ENCODE data around the gene ZCCHC14. TPM values are rescaled to one million over a fixed set of nuclear protein-coding genes. Genes with fewer than 3 reads are reported as not detected.
A peak's percentile ranks its signal among the peaks of the same experiment; 100 is the strongest.

ZCCHC14 gene
- total RNA-seq (2022) (41.3 and 45.4 TPM in 2 replicates), Bru-seq, nascent RNA (percentile 80 among the genes with signal in this experiment), BruChase-seq, experiment 1, labeled RNA remaining after a 6-hour chase (percentile 86 among the genes with signal in this experiment), BruChase-seq, experiment 2, labeled RNA remaining after a 2-hour chase (percentile 83 among the genes with signal in this experiment)
- long read RNA-seq, partial matches to known transcripts = 7 of 11 reads
- long read RNA-seq, other reads (novel, unspliced or antisense) = 4 of 11 reads

DNA sequence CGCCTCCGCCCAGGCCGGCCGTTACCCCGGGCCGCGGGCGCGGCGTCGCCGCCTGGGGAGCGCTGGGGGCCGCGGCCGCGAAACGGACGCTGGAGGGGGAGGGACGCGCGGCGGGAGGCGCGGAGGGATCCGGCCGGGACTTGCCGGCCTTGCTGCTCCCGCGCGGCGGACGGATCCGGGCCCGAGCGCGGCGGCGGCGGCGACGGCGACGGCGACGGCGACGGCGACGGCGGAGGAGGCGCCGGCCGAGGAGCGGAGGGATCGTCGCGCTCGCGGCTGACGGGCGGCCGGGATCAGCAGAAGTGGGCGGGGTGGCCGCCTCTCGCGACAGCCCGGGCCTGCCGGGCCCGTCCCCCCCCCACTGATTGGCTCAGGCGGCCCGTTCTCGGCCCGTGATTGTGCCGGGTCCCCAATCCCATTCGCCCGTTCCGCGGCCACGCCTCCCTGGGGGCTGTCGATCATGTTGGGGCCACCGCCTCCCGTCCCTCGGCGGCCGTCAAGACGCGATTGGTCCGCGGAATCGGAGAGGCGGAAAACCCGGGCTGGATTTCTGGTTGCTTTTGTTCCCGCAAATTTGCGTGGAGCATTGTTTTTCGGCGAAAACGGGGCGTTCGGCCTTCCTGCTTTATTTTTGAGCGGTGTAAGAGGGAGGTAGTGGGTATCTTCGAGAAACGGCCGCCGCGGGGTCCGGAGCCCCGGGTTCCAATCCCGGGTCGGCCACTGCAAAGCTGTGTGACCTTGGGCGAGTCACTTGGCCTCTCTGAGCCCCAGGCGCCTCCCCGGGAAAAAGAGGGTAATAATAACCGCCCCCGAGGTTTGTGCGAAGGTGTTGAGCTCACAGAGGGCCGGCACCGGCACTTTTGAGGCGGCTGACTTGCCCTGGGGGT lies at the start of gene ZCCHC14:
Gene ZCCHC14, minus strand, starts transcription at position 304 of the 887 bp plus-strand sequence. CDS start 786 bp downstream, outside the sequence.
- peaks cover 52% of the 10 kb centered on the region for H3K36me3 Mint-ChIP-seq (ENCODE audit: insufficient read depth, unreplicated experiment)
- CTCF ChIA-PET = interaction anchor here (1.1 kb wide), 1 partner anchor 89 kb away, joined by 3 read pairs; no protein-coding TSS in a partner anchor
- peak within 1 kb of the TSS; percentile 96 for H3K4me3 Mint-ChIP-seq (ENCODE audit: low read depth, unreplicated experiment)
- peaks cover 34% of the 10 kb centered on the region for H3K4me1 Mint-ChIP-seq (ENCODE audit: low read depth, unreplicated experiment)
- peak; percentile 100 for DNase-seq
- H3K9me3 Mint-ChIP-seq (ENCODE audit: low read depth, unreplicated experiment) = no peaks in the 10 kb centered on the region
- intact Hi-C loops (cut with micrococcal nuclease; ENCODE audit: unreplicated experiment) = no loop called here
- BruUV-seq (replicated peaks) = no TSS peak
- H3K27ac Mint-ChIP-seq (ENCODE audit: unreplicated experiment) = peak within 1 kb of the TSS; percentile 89
- H3K27me3 Mint-ChIP-seq (ENCODE audit: unreplicated experiment) = no peaks in the 10 kb centered on the region
- TF ChIP-seq, protein P1, sequence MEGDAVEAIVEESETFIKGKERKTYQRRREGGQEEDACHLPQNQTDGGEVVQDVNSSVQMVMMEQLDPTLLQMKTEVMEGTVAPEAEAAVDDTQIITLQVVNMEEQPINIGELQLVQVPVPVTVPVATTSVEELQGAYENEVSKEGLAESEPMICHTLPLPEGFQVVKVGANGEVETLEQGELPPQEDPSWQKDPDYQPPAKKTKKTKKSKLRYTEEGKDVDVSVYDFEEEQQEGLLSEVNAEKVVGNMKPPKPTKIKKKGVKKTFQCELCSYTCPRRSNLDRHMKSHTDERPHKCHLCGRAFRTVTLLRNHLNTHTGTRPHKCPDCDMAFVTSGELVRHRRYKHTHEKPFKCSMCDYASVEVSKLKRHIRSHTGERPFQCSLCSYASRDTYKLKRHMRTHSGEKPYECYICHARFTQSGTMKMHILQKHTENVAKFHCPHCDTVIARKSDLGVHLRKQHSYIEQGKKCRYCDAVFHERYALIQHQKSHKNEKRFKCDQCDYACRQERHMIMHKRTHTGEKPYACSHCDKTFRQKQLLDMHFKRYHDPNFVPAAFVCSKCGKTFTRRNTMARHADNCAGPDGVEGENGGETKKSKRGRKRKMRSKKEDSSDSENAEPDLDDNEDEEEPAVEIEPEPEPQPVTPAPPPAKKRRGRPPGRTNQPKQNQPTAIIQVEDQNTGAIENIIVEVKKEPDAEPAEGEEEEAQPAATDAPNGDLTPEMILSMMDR (IDR thresholded peaks at IDR 0.05; ENCODE audit: unreplicated experiment) = no peak

DNA sequence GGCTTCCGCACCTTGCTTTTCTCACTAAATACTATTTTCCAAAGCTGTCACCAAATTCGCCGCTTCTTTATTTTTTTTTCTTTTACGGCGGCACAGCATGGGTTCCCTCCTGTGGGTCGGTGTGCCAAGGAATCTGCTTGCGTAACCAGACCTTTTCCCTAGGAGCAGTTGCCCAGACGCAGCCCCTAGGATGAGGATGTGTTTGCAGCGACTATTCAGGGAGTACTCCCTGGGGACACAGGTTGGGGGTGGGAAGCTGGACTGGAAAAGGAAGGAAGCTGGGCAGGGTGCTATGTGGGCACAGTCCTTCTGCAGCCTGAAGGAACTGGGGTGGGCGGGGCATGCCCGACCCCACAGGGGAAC lies 49.0 kb upstream of the ZCCHC14 start:
- no peak for DNase-seq
- H3K4me3 Mint-ChIP-seq (ENCODE audit: low read depth, unreplicated experiment) = no peak overlapping the region
- intact Hi-C loops (cut with micrococcal nuclease; ENCODE audit: unreplicated experiment) = no loop called here
- H3K4me1 Mint-ChIP-seq (ENCODE audit: low read depth, unreplicated experiment) = no peaks in the 10 kb centered on the region
- peaks cover 3% of the 10 kb centered on the region for H3K9me3 Mint-ChIP-seq (ENCODE audit: low read depth, unreplicated experiment)
- CTCF ChIA-PET = no interaction called here
- H3K27me3 Mint-ChIP-seq (ENCODE audit: unreplicated experiment) = peaks cover 100% of the 10 kb centered on the region
- H3K27ac Mint-ChIP-seq (ENCODE audit: unreplicated experiment) = no peak overlapping the region
- BruUV-seq (replicated peaks) = no TSS peak
- H3K36me3 Mint-ChIP-seq (ENCODE audit: insufficient read depth, unreplicated experiment) = no peaks in the 10 kb centered on the region
- TF ChIP-seq, protein P1 (IDR thresholded peaks at IDR 0.05; ENCODE audit: unreplicated experiment) = no peak

DNA sequence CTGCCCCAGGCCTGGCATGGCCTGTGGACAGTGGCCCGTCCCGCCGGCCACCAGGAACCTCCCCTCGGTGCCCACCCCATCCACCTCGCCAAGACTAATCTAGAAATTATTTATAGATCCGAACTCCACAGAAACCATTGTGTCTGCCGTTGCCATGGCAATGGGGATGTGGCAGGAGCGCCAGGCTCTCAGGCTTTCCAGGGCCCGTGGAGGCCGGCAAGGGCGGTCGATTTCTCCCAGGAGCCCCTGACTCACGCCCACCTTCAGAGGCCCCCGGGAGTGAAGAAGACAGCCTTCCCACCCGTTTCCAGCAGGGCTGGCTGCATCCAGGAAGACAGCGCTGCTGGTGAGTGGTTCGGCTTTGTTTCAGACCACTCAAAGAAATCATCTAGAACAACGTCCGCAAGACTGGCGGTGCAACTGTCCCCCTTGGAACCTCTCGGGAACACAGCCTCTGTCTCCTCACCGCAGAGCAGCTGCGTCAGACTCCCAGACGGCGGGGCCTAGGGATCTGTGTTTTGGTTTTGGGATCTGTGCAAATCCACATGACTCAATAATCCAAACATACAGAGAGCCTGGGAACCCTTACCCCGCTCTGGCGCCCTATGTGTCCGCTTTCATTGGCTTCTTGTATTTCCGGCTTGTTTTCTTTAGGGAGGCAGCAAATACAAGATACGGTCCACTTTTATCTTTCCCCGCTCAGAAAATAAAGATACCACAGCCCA lies 48.5 kb upstream of the ZCCHC14 start:
- H3K36me3 Mint-ChIP-seq (ENCODE audit: insufficient read depth, unreplicated experiment) = no peaks in the 10 kb centered on the region
- no peak overlapping the region for H3K27ac Mint-ChIP-seq (ENCODE audit: unreplicated experiment)
- DNase-seq = no peak
- intact Hi-C loops (cut with micrococcal nuclease; ENCODE audit: unreplicated experiment) = no loop called here
- TF ChIP-seq, protein P1 (IDR thresholded peaks at IDR 0.05; ENCODE audit: unreplicated experiment) = no peak
- H3K27me3 Mint-ChIP-seq (ENCODE audit: unreplicated experiment) = peaks cover 100% of the 10 kb centered on the region
- no peak overlapping the region for H3K4me3 Mint-ChIP-seq (ENCODE audit: low read depth, unreplicated experiment)
- CTCF ChIA-PET = no interaction called here
- peaks cover 4% of the 10 kb centered on the region for H3K9me3 Mint-ChIP-seq (ENCODE audit: low read depth, unreplicated experiment)
- no peaks in the 10 kb centered on the region for H3K4me1 Mint-ChIP-seq (ENCODE audit: low read depth, unreplicated experiment)
- BruUV-seq (replicated peaks) = no TSS peak

DNA sequence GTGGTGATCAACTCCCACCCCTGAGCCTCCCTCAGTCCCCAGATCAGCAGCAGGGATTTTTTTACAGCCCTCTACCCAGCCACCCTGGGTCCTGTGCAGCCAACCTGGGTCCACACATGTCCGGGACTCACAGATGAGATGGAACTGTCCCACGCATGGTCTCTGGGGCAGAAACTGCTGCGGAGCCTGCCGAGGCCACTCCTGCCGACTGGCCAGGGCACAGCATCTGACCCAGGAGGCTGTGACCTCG lies 48.0 kb upstream of the ZCCHC14 start:
- TF ChIP-seq, protein P1 (IDR thresholded peaks at IDR 0.05; ENCODE audit: unreplicated experiment) = no peak
- BruUV-seq (replicated peaks) = no TSS peak
- CTCF ChIA-PET = no interaction called here
- intact Hi-C loops (cut with micrococcal nuclease; ENCODE audit: unreplicated experiment) = no loop called here
- Mint-ChIP-seq H3K4me3 (ENCODE audit: low read depth, unreplicated experiment) (no peak overlapping the region), H3K27me3 (ENCODE audit: unreplicated experiment) (peaks cover 100% of the 10 kb centered on the region), H3K9me3 (ENCODE audit: low read depth, unreplicated experiment) (peaks cover 4% of the 10 kb centered on the region), H3K4me1 (ENCODE audit: low read depth, unreplicated experiment) (no peaks in the 10 kb centered on the region), H3K27ac (ENCODE audit: unreplicated experiment) (no peak overlapping the region), H3K36me3 (ENCODE audit: insufficient read depth, unreplicated experiment) (no peaks in the 10 kb centered on the region)
- no peak for DNase-seq

Measured in Calu3 (cell line).